Rectal smooth muscle tissue (tissue), 1 donor: ENCODE results near the gene MRPS27.

Experiments used
- H3K27ac ChIP-seq: one replicate; pipeline ENCODE4 v1.7.0; 2013; ENCODE audit warnings: low read depth, low read length, inconsistent platforms
- H3K27me3 ChIP-seq: one replicate; pipeline ENCODE4 v1.7.0; 2013; ENCODE audit warnings: low read length; ENCODE audit not compliant: control insufficient read depth, insufficient read depth
- H3K36me3 ChIP-seq: one replicate; pipeline ENCODE4 v1.7.0; 2013; ENCODE audit warnings: low read length; ENCODE audit not compliant: control insufficient read depth, insufficient read depth
- H3K4me1 ChIP-seq: one replicate; pipeline ENCODE4 v1.7.0; 2013; ENCODE audit warnings: low read length; ENCODE audit not compliant: control insufficient read depth, insufficient read depth
- H3K4me3 ChIP-seq: one replicate; pipeline ENCODE4 v1.7.0; 2013; ENCODE audit warnings: low read length
- H3K9ac ChIP-seq: one replicate; pipeline ENCODE4 v1.7.0; 2013; ENCODE audit warnings: low read length

The MRPS27 gene

GRCh38 chr5:72243706-72244105, 76.3 kb downstream of the MRPS27 start:
- peaks cover 30% of the 10 kb centered on the region for H3K4me1 ChIP-seq

GRCh38 chr5:72242796-72243475, 77.1 kb downstream of the MRPS27 start:
- Histone ChIP-seq H3K4me3 (no peak overlapping the region), H3K36me3 (no peaks in the 10 kb centered on the region), H3K27me3 (no peaks in the 10 kb centered on the region), H3K4me1 (peaks cover 27% of the 10 kb centered on the region), H3K9ac (no peak overlapping the region), H3K27ac (no peak overlapping the region)

More at GRCh38 chr5:72243706-72244105, 76.3 kb downstream of the MRPS27 start:
- Histone ChIP-seq H3K9ac (no peak overlapping the region), H3K27me3 (no peaks in the 10 kb centered on the region), H3K36me3 (no peaks in the 10 kb centered on the region), H3K27ac (no peak overlapping the region), H3K4me3 (no peak overlapping the region)

GRCh38 chr5:72241346-72242003, 78.6 kb downstream of the MRPS27 start:
- no peak overlapping the region for H3K4me3 ChIP-seq
- H3K4me1 ChIP-seq = peaks cover 15% of the 10 kb centered on the region
- H3K27ac ChIP-seq = no peak overlapping the region
- no peaks in the 10 kb centered on the region for H3K36me3 ChIP-seq
- H3K27me3 ChIP-seq = no peaks in the 10 kb centered on the region
- H3K9ac ChIP-seq = no peak overlapping the region

- no peak overlapping the region for H3K4me3 ChIP-seq
Observed at GRCh38 chr5:72238712-72239445, 81.2 kb downstream of the MRPS27 start.

GRCh38 chr5:72237879-72238278, 82.2 kb downstream of the MRPS27 start:
- no peaks in the 10 kb centered on the region for H3K4me1 ChIP-seq
- no peak overlapping the region for H3K27ac ChIP-seq
- H3K4me3 ChIP-seq = no peak overlapping the region
- H3K27me3 ChIP-seq = no peaks in the 10 kb centered on the region
- no peak overlapping the region for H3K9ac ChIP-seq
- no peaks in the 10 kb centered on the region for H3K36me3 ChIP-seq

More at GRCh38 chr5:72238712-72239445, 81.2 kb downstream of the MRPS27 start:
- Histone ChIP-seq H3K27ac (no peak overlapping the region), H3K36me3 (no peaks in the 10 kb centered on the region), H3K4me1 (no peaks in the 10 kb centered on the region), H3K9ac (no peak overlapping the region), H3K27me3 (no peaks in the 10 kb centered on the region)

GRCh38 chr5:72237415-72237814, 82.6 kb downstream of the MRPS27 start:
- no peak overlapping the region for H3K9ac ChIP-seq
- H3K27ac ChIP-seq = no peak overlapping the region
- no peaks in the 10 kb centered on the region for H3K27me3 ChIP-seq
- no peaks in the 10 kb centered on the region for H3K36me3 ChIP-seq
- H3K4me1 ChIP-seq = no peaks in the 10 kb centered on the region
- H3K4me3 ChIP-seq = no peak overlapping the region

GRCh38 chr5:72235725-72236124, 84.3 kb downstream of the MRPS27 start:
- H3K27me3 ChIP-seq = no peaks in the 10 kb centered on the region
- no peak overlapping the region for H3K9ac ChIP-seq
- no peak overlapping the region for H3K27ac ChIP-seq
- H3K4me3 ChIP-seq = no peak overlapping the region
- no peaks in the 10 kb centered on the region for H3K4me1 ChIP-seq
- no peaks in the 10 kb centered on the region for H3K36me3 ChIP-seq

- Histone ChIP-seq H3K9ac (no peak overlapping the region), H3K36me3 (no peaks in the 10 kb centered on the region), H3K4me1 (no peaks in the 10 kb centered on the region), H3K27me3 (no peaks in the 10 kb centered on the region), H3K27ac (no peak overlapping the region), H3K4me3 (no peak overlapping the region)
Observed at GRCh38 chr5:72234868-72235267, 85.2 kb downstream of the MRPS27 start.

GRCh38 chr5:72234265-72234700, 85.8 kb downstream of the MRPS27 start:
- Histone ChIP-seq H3K36me3 (no peaks in the 10 kb centered on the region), H3K4me1 (no peaks in the 10 kb centered on the region), H3K27me3 (no peaks in the 10 kb centered on the region), H3K9ac (no peak overlapping the region), H3K4me3 (no peak overlapping the region), H3K27ac (no peak overlapping the region)

- Histone ChIP-seq H3K36me3 (no peaks in the 10 kb centered on the region), H3K4me3 (no peak overlapping the region), H3K27me3 (no peaks in the 10 kb centered on the region), H3K4me1 (no peaks in the 10 kb centered on the region), H3K9ac (no peak overlapping the region), H3K27ac (no peak overlapping the region)
Observed at GRCh38 chr5:72233835-72234234, 86.2 kb downstream of the MRPS27 start.

GRCh38 chr5:72232838-72233237, 87.2 kb downstream of the MRPS27 start:
- Histone ChIP-seq H3K9ac (no peak overlapping the region), H3K4me3 (no peak overlapping the region), H3K4me1 (no peaks in the 10 kb centered on the region), H3K27ac (no peak overlapping the region), H3K27me3 (no peaks in the 10 kb centered on the region), H3K36me3 (no peaks in the 10 kb centered on the region)

GRCh38 chr5:72231991-72232703, 87.9 kb downstream of the MRPS27 start:
- Histone ChIP-seq H3K27me3 (no peaks in the 10 kb centered on the region), H3K4me3 (no peak overlapping the region), H3K4me1 (no peaks in the 10 kb centered on the region), H3K9ac (no peak overlapping the region), H3K27ac (no peak overlapping the region), H3K36me3 (no peaks in the 10 kb centered on the region)
